GM04504 (cell line): ENCODE results near the gene ANGPTL2.

ENCODE experiments used
- DNase-seq: peaks from one replicate; pipeline ENCODE4 v3.0.0-alpha.2; 2012; ENCODE audit warnings: low read depth

Gene ANGPTL2

GRCh38 chr9:127093319-127094020 lies 29.0 kb downstream of the ANGPTL2 start:
- no peak for DNase-seq

- DNase-seq, result no peak
Measured at GRCh38 chr9:127092041-127092608, 30.3 kb downstream of the ANGPTL2 start.

GRCh38 chr9:127091526-127091925 lies 30.9 kb downstream of the ANGPTL2 start:
- no peak for DNase-seq

GRCh38 chr9:127090341-127090985 lies 32.0 kb downstream of the ANGPTL2 start:
- DNase-seq, result no peak

- no peak for DNase-seq
Measured at GRCh38 chr9:127089631-127090081, 32.8 kb downstream of the ANGPTL2 start.

GRCh38 chr9:127088724-127089615 lies 33.5 kb downstream of the ANGPTL2 start:
- no peak for DNase-seq

GRCh38 chr9:127087836-127088235 lies 34.6 kb downstream of the ANGPTL2 start:
- no peak for DNase-seq

GRCh38 chr9:127087411-127087810 lies 35.0 kb downstream of the ANGPTL2 start:
- no peak for DNase-seq

GRCh38 chr9:127086771-127087170 lies 35.7 kb downstream of the ANGPTL2 start:
- no peak for DNase-seq

GRCh38 chr9:127085186-127085585 lies 37.2 kb downstream of the ANGPTL2 start:
- DNase-seq, result no peak

GRCh38 chr9:127084076-127085039 lies 38.1 kb downstream of the ANGPTL2 start:
- DNase-seq, result no peak

- DNase-seq, result no peak
Measured at GRCh38 chr9:127083138-127083980, 39.1 kb downstream of the ANGPTL2 start.

GRCh38 chr9:127081250-127082185 lies 40.9 kb downstream of the ANGPTL2 start:
- no peak for DNase-seq

GRCh38 chr9:127079446-127080140 lies 42.8 kb downstream of the ANGPTL2 start:
- no peak for DNase-seq

GRCh38 chr9:127078988-127079387 lies 43.4 kb downstream of the ANGPTL2 start:
- no peak for DNase-seq

- DNase-seq, result no peak
Measured at GRCh38 chr9:127078336-127078735, 44.1 kb downstream of the ANGPTL2 start.

- DNase-seq, result no peak
Measured at GRCh38 chr9:127077644-127077946, 44.8 kb downstream of the ANGPTL2 start.

GRCh38 chr9:127076860-127077643 lies 45.4 kb downstream of the ANGPTL2 start:
- DNase-seq, result no peak
